HG03159 (cell line): Measurements from ENCODE around the gene TENT4A.
"Not testable (repeated sequence)": the region's sequence is repeated elsewhere in the genome, so short reads cannot be mapped to it uniquely, and the experiment has no call there.

ENCODE experiments used
- ATAC-seq: cut with Tn5 transposase; IDR thresholded peaks from one replicate; pipeline ENCODE4 v1.9.1; 2021; ENCODE audit warnings: mild to moderate bottlenecking, moderate library complexity; ENCODE audit not compliant: unreplicated experiment

TENT4A gene

DNA sequence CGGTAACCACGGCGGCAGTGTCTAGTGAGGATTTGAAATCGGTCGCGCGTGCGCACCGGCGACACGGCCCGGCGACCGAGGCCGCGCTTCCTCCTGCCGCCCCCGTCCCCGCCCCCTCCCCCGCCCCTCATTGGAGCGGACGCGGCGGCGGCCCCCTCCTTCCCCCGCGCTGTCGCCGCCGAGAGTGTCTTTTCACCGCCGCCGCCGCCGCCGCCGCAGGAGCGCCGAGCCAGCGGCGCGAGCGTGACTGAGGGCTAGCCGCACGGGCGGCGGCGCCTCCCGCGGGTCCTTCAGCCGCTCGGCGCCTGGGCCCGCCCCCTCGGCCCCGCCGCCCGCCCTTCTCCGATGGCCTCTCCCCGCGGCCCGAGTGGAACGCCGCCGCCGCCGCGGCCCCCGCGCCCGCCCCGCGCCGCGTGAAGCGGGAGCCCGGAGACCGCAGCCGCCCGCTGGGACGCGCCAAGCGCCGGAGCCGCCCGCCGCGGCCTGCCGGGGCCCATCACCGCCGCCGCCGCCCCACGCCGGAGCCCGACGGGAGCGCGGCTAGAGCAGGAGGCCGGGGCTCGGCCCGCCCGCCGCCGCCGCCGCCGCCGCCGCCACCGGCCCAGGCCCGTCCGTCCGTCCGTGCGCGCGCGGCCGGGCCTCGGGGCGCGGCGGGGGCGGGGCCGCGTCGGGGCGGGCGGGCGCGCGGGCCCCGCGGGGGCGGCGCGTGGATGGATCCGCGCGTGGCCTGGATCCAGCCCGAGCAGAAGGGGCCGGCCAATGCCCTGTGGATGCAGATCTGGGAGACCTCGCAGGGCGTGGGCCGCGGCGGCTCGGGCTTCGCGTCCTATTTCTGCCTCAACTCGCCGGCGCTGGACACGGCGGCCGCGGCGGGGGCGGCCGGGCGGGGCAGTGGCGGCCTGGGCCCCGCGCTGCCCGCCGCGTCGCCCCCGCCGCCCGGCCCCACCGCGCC is at the start of gene TENT4A:
Gene TENT4A, plus strand, starts transcription at position 159 of the 952 bp plus-strand sequence. Its CDS starts 552 bp downstream, at position 711.
- peak; percentile 10 for ATAC-seq

DNA sequence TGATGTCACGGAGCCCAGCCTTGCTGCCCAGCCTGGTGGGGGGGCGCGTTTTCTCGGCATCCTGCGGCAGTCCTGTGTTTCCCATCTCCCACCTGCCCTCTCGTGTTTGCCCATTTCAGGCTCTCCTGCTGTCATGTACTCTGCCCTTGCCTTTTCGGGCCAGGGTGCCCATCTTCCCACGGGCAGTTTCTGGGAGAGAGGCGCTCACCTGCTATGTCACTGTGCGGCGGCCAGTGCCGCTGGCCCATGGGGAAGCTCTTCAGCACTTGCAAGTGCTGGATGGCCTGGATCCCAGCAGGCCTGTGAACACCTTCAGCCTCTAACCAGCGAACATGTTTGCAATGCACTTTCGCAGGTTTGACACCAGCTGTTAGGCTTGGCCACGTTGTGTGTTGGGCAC is 46.5 kb upstream of the TENT4A start:
- no peak for ATAC-seq

DNA sequence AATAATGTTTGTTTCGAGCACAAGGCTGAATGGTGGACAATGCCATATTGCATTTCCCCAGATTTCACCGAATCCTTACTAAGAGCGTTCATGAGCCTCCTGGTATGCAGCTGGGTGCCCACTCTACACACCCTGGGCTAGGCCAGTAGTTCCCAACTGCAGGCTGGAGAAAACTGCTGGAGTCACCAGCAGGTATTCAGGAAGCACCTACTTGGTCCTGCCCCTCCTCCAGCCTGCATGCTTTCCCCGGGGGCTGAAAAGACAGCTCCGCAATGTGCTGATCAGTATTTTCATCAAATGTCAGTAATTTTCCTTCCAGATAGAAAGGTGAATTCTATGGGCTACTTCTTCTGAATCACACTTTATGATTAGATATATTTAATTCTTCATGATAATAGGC is 45.6 kb upstream of the TENT4A start:
- no peak for ATAC-seq

DNA sequence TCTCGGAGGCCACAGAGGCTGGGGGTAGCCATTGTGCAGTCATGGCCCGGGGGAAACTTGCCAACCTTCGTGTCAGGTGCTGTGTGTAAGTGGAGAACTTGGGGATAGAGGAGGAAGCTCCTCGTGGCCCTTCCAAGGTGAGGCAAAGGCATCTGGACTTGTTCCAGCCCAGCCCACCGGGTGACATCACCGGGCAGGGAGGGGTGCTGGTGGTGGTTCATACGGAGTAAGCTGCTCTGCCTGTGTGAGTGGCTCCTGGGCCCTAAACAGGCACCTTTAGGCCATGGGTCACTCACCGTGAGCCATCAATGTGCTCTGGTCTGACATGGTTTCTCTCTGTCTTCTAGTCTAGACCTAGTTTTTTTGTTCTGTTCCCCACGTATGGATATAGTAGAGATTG is 44.5 kb upstream of the TENT4A start:
- not testable (repeated sequence) for ATAC-seq

DNA sequence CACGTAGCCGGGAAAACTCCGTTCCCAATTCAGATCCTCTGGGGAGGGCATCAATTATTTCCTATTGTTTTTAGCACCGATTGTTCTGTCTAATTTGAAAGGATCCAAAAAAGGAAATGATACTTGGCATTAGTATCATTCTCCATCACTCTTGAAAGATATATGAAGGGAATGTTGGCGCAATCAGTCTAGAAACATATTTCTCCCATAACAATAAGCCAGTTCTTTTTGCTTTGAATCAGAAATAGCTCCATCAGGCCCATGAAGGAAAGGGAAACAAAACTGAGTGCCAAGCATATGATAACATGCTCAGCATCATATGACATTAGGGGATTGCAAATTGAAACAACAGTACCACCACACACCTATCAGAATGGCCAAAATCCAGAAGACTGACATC is 40.2 kb upstream of the TENT4A start:
- ATAC-seq: no peak

DNA sequence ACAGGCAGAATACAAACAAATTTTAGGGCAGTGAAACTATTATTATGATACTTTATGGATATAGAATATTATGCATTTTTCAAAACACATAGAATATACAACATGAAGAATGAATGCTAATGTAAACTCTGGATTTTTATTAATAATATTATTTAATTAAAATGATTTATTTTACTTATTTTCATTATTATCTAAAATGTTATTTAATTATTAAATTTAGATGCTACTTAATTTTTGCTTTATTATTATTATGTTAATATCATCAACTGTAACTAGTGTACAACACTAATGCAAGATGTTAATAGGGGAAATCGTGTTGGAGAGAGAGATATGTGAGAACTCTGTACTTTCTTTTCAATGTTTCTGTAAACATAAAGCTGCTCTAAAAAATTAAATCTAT is 39.3 kb upstream of the TENT4A start:
- no peak for ATAC-seq

DNA sequence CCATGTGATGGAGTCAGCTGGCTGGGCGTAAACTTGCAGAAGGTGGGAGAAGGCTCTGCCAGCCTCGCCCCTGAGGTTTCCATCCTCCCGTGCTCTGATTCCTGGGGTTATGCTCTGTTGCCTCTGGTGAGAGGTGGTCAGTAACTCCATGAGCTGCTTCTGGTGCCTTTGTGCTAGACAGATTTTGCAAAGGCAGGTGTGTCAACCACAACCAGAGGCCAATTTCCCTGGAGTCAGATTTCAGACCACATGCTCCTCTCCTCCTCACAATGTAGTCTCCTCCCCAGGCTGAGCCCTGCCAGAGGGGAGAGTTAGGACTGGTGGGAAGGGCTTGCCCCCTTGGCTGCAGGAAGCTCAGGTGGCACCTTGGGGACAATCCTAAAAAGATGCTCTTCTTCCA is 38.8 kb upstream of the TENT4A start:
- ATAC-seq: no peak

DNA sequence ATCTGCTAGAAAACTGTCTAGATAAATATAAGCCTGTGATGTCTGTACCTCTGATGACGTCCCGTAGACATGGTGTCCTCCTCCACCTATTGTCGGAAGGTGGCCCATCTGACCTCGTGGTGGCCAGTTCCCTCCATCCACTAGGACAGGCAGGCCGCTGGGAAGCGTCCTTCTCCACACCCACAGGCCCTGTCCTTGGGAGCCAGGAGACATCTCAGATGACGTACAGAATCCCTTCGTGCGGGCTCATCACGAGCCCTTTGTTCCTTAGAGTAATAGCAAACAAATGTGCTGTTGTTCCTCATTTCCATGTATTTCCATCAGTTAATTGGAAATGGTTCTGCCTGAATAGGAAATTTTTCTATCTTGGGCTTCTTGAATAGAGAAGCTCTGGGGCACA is 38.3 kb upstream of the TENT4A start:
- ATAC-seq: no peak

DNA sequence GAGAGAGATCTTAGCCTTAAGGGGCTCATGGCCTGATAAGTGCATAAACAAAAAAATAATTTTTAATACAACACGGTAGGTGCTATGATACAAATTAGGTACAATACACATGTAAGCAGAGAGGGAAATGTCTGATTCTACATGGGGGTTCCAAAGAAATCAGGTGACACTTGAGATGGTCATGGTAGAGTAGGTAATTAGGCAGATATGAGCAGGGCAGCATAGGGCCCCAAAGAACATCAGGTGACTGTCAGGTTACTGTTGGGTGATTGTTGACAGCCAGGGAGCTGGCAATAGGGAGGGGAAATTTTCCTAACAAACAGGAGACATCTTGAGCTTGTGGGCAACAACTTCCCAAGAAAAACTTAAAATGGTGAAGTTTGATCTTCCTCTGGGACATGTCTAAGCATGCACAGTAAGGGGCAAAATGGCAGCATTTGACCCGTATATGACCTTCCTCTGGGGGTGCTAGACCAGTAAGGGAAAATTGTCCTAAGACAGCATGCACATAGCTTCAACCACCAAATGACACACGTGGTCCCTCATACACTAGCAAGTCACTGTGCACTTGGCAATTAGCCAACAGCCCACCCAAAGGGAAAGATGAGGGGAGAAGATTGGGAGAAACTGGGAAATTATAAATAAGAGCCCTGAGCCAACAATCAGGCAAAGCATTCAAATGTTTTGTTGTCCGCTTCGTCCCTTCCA is 37.3 kb upstream of the TENT4A start:
- ATAC-seq: no peak

DNA sequence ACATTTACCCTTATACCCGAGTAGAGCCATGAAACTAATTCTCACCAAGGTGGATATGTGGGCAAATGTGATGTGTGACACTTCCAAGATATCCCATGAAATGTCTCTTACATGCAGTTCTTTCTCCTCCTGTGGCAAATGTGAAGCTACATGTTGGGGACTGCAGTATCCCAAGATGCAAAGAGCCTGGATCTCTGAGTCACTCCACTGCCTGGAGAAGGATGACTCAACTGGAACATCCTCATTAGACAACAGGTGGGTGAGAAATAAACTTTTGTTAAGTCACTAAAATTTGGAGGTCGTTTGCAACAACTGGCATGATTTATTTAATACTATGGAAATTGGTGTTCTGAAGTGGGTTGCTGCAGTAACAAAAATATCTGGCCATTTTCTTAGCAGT is 36.5 kb upstream of the TENT4A start:
- ATAC-seq: no peak

DNA sequence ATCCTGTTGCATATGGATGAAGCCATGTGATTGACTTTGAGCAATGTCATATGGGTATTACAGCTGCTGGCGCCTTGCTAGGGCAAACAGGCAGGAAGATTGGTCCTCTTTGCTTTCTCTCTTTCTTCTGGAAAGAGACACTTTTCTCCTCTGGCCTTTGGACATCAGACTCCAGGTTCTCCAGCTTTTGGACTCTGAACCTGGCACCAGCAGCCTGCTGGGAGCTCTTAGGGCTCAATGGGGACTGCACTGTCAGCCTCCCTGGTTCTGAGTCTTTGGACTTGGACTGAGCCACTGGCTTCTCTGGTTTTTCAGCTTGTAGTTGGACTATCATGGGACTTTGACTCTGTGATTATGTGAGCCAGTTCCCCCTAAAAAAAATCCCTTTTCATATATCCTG is 34.8 kb upstream of the TENT4A start:
- no peak for ATAC-seq

DNA sequence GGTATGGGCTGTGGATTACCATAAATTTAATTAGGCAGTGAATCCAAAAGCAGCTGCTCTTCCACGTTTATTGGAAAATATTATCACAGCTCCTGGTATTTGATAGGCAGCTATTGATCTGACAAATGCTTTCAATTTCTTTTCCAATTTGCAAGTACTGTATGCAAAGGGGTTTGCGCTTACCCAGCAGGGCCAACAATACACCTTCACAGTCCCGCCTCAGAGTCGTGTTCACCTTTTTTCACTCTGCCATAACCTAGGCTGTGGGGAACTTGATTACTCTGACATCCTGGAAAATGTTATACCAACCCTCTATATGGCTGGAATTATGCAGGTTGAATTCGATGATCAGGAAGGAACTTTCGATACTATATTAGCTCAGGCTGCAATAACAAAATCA is 32.3 kb upstream of the TENT4A start:
- ATAC-seq: no peak

DNA sequence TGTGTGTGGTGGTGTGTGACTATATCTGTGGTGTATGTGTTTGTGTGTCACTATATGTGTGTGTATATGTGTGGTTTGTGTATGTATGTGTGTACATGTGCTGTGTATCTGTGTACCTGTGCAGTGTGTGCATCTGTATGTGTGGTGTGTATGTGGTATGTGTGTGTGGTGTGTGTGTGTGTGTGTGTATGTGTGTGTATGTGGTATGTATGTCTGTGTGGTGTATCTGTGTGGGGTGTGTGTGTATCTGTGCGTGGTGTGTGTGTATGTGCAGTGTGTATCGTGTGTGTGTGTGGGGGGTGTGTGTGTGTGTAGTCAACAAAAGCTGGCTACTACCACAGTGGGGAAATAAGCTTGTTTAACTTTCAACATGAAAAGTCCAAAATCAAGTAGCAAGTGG is 31.6 kb upstream of the TENT4A start:
- no peak for ATAC-seq

DNA sequence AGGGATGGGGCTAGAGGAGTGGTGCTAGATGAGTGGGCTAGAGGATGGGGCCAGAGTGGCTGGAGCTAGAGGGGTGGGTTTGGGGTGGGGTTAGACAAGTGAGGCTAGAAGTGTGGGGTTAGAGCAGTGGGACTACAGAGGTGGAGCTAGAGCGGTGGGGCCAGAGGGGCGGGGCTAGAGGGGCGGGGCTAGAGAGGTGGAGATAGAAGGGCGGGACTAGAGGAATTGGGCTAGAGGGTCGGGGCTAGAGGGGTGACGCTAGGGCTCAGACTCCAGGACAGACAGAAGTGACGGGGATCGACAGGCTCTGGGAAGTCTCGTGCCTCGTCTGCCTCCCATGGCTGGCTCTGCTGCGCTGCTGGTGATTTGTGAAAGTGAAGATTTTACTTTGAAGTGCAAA is 31.0 kb upstream of the TENT4A start:
- no peak for ATAC-seq

DNA sequence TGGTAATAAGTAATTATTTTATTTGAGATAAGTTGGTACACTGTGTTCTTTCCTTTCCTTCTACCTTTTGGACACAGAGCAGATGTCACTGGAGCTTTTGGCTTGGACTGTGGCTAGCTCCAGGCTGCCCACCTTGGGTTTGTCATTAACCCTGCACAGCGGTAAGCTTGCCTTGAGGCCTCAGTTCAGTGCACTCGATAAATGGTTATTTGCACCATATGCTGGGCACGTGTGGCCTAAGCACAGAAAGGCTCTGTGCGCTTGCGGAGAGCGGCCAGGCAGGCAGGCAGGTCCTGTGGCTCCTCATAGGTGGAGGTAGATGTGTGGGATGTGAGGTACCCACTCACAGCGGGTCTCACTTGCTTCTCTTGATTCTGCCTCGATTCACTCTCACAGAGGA is 30.0 kb upstream of the TENT4A start:
- ATAC-seq: no peak

DNA sequence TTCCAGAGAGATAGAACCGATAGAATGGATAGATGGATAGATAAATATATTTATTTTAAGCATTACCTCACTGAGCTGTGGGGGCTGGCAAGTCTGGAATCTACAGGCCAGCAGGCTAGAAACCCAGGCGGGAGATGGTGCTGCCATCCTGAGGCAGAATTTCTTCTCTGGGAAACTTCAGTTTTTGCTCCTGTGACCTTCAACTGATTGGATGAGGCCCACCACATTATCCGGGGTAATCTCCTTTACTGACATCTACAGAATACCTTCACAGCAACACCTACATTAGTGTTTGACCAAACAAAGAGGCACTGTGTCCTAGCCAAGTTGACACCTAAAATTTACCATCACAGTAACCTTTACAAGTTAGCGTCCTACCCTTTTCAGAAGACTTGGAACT is 29.2 kb upstream of the TENT4A start:
- no peak for ATAC-seq

DNA sequence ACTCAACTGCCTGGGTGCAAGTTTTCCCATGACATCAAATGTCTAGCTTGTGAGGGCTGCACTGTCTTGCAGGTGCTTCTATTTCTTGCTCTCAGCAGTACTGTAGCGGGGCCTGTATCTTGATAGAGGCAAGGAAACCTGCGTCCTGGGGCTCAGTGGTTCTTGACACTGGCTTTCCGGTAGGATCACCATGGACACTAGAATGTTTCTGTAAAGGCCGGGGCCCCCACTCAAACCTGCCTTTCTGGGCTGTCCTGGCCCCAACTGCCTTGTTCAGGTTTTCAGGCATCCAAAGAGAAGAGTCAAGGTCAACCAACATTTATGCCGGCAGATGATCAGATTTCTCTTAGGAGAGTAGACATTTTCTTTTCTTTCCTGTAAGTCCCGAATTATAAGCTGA is 26.7 kb upstream of the TENT4A start:
- no peak for ATAC-seq

DNA sequence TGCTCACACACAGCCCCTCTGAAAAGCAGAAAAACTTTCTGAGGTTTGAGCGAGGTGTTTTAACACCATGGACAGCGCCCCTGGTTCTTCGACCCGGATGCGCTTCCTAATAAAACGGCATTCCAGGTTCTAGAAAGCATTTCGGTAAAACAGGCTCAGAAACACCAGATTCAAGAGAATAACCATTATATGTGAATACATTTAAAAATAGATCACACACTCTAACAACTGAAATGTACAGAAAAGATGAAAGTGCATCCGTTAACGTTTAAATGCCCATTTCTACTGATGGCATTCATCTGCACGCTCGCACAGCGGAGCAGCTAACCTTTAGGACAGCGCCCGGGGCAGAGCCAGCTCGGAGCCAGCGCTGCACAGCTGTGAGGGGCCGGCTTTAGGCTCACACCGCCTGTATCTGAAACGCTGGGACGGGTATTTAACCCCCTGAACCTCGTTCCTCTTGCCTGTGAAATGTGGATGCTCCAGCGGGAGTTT is 26.3 kb upstream of the TENT4A start:
- no peak for ATAC-seq

DNA sequence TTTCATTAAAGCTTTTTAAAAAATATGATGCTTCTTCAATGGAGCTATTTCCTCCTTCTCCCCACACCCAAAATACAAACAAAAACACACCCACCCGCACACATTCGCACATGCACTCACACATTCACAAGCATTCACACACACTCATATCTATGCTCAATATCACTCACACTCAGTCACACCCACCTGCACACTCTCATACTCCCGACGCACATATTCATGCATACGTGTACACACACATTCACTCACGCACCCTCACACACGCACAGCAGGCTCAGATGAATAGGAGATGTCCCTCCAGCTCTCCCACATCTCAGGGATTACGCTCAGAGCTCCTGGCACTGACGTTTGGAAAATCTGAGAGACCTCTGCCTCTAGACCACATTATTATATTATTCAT is 25.7 kb upstream of the TENT4A start:
- ATAC-seq: no peak

DNA sequence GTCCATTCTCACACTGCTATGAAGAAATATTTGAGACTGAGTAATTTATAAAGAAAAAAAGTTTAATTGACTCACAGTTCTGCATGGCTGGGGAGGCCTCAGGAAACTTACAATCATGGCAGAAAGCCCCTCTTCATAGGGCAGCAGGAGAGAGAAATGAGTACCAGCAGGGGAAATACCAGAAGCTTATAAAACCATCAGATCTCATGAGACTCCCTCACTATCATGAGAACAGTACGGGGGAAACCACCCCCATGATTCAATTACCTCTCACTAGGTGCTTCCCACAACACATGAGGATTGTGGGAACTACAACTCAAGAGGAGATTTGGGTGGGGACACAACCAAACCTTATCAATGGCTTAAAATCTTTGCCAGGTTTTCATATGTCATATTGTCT is 20.3 kb upstream of the TENT4A start:
- no peak for ATAC-seq

DNA sequence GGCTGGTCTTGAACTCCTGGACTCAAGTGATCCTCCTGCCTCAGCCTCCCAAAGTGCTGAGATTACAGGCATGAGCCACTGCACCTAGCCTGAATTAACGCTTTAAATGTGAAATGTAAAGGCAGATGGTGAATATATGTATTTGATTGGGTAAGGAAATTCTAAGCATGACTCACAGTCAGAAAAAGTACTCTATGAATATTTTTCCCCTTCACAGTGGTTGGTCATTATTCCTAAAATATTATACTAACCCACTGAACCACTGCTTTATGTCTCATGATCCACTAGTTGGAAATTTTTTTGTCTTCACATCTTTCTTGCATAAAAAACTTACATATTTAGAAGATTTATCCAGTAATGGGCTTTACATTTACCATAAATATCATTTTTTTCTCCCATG is 14.5 kb upstream of the TENT4A start:
- ATAC-seq: no peak

DNA sequence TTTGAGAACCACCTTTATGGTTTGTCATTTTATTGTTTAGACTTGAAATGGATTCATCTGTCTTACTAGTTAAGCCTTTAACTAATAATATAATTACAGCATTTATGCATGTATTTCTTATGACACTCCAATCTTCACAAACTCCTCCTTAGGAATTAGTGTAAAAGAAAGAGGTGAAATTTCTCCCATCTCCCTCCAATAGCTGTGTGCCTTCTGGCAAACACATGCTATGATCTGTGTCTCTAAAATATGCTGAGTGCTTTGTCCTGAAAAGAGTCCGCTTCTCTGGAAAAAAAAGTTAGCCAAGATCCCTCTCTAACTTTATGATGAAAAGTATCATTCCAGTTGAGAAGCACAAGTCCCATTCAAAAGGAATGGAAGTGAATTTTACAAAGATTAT is 13.9 kb upstream of the TENT4A start:
- no peak for ATAC-seq
